KBM-7 (cell line): ENCODE results near the gene UPF1.

ENCODE experiments used
- DNase-seq: peaks from one replicate; pipeline ENCODE4 v3.0.0-alpha.2; 2015
- in situ Hi-C: fragments of 300-500 bp; cut with MboI; formaldehyde crosslinking; loops from 2 replicates; pipeline ENCODE4 v1.14.3; 2020; ENCODE audit warnings: low sequenced_read_pairs, low pct_unique_long_range_greater_than_20kb, mixed read lengths

The UPF1 gene

GRCh38 chr19:18833849-18834643 is 2.3 kb downstream of the UPF1 start:
- DNase-seq, result peak; percentile 26
- in situ Hi-C loops, result no loop called here

DNA sequence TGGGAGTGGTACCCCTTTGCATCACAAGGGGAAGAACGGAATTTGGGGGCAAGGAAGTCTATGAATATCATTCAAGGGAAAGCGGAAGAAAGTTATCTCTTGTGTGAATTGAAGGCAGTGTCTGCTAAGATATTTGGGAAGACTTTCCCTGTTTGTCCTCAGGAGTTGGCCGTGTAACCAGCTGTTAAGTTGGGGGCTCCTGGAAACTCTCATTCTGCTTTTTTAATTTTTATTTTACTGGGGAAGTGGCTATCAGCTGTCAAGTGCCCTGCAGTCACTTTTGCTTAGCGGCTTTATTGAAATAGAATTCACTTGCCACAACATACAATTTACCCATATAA is 2.9 kb downstream of the UPF1 start:
- in situ Hi-C loops, result no loop called here
- no peak for DNase-seq

GRCh38 chr19:18839465-18840287 is 7.9 kb downstream of the UPF1 start:
- no peak for DNase-seq
- in situ Hi-C loops, result no loop called here

GRCh38 chr19:18840288-18841267 is 8.8 kb downstream of the UPF1 start:
- in situ Hi-C loops, result no loop called here
- no peak for DNase-seq

DNA sequence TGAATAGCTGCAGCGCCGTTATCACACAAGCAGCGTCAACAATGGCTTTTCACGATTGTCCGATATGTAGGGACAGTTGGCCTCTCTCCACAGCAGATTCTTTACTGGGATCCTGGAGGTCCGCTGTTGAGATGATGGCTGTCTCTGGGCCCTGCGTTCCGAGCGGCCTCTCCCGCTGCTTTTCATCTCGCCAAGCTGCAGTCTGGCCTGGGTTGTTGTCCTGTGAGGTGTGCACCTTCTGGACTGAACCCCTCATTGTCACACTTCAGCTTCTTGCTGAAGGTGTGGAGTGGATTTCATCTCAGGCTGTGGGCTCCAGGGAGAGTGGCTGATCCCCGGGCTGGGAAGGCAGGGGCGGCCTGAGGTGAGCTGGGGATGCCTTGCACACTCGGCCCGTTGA is 9.6 kb downstream of the UPF1 start:
- no peak for DNase-seq
- in situ Hi-C loops, result no loop called here

DNA sequence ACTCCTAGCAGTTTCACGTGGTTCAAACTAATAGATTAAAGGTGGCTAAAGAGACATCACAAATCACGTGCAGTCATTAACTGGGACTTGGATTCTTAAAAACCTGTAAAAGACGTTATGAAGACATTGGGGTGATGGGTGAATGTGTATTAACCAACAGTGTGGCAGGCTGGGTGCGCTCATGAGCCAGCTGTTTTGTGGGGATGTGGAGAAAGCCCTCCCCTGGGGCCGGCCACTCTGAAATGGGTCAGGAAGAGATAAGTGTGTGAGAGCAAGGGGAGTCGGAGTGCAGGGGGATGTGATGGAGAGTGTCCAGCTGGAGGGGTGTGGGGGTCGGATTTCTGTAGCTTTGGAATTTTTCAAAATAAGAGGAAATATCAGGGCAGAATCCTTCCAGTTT is 10.4 kb downstream of the UPF1 start:
- no peak for DNase-seq
- in situ Hi-C loops, result no loop called here

DNA sequence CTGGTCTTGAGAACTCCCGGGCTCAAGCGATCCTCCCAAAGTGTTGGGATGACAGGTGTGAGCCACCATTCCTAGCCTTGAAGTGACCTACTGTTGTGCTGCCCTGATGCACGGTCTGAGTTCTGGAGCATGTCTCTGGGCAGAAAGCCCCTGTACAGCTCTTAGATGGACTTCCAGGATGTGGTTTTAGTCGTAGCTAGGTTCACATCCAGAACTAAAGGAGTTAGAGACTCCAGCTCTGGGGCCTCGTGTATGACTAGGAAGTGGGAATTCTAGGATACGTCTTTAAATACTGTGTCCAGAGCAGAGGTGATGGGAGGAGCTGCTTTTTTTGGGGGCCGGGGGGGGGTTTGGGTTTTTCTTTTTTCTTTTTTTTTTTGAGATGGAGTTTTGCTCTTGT is 12.2 kb downstream of the UPF1 start:
- in situ Hi-C loops, result no loop called here
- no peak for DNase-seq

- no peak for DNase-seq
- in situ Hi-C loops, result no loop called here
These were observed 13.1 kb downstream of the UPF1 start for GRCh38 chr19:18844806-18845329.

DNA sequence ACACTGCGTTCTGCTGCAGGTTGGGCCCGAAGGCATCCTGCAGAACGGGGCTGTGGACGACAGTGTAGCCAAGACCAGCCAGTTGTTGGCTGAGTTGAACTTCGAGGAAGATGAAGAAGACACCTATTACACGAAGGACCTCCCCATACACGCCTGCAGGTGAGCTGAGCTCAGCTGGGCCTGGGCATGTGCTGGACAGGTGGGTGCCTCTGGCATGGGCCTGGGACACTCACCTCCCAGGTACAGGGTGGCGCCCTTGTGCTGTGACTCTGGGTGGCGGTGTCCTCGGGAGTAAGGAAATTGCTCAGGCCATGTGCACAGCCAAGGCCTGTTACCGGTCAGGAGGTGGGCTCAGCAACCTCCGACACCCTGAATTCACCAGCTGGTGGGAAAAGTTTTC is 14.2 kb downstream of the UPF1 start:
- DNase-seq, result no peak
- in situ Hi-C loops, result no loop called here

- peak; percentile 68 for DNase-seq
- in situ Hi-C loops, result no loop called here
These were observed 15.2 kb downstream of the UPF1 start for GRCh38 chr19:18846862-18847548.

- in situ Hi-C loops, result no loop called here
- DNase-seq, result no peak
These were observed 16.0 kb downstream of the UPF1 start for GRCh38 chr19:18847549-18848463.

DNA sequence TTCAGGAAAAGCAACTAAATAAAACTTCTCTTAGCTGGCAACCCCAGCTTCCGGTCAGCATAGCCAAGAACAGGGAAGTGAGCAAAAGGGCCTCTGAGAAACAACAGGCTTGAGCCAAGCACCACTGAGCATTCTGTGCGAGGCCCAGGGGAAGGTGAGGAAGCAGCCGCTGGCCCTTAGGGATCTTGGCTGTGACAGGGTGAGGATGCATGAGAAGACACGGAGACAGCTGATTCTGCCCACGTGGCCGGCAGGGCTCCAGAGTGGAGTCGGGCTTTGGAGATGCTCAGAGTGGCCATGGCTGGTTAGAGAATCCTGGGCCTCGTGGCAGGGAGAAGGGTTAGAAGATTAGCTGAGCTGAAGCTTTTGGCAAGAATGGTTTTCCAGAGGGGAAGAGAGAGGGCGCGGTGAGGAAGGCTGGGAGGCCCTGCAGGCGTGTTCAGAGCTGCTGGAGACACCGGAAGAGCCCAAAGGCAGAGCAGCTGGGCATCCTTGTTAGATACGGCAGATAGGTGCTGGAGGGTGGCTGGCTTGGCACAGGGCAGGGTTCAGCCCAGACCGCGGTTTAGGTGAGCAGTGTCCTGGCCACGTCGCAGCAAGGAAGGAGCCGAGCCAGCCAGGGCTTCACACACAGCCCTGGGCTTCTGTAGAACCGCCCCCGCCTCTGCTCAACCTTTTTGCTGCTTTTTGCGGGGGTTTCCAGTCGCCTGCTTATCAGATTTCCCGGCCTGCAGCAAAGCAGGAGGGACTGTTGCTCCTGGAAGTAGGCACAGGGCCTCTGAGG is 17.3 kb downstream of the UPF1 start:
- in situ Hi-C loops, result no loop called here
- DNase-seq, result peak; percentile 24

DNA sequence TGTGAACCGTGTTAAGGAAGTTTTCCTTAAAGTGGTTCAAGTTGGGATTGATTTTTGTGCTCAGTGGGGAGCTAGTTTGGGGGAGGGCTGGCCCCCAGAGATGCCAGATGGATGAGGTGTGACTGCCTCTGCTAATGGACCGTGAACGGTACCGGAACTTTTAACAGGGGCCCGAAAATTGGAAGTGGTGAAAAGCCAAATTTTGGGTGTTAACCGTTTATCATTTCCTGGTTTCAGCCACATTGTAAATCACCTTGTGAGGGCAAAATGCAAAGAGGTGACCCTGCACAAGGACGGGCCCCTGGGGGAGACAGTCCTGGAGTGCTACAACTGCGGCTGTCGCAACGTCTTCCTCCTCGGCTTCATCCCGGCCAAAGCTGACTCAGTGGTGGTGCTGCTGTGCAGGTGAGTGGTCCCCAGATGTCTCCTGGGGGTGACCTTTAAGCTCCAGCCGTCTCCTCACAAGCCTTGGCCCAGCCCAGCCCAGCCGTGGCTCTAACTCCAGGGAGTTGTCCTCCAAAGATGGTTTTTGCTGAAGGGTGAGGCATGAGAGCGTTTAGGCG is 18.2 kb downstream of the UPF1 start:
- DNase-seq, result no peak
- in situ Hi-C loops, result loop anchor here (25.0 kb wide), 1 partner anchor 388 kb away; no protein-coding TSS in a partner anchor

- in situ Hi-C loops, result loop anchor here (25.0 kb wide), 1 partner anchor 388 kb away; no protein-coding TSS in a partner anchor
- DNase-seq, result no peak
These were observed 19.0 kb downstream of the UPF1 start for GRCh38 chr19:18850471-18851375.

GRCh38 chr19:18851673-18852325 is 20.0 kb downstream of the UPF1 start:
- in situ Hi-C loops, result loop anchor here (25.0 kb wide), 1 partner anchor 389 kb away; no protein-coding TSS in a partner anchor

More at GRCh38 chr19:18851673-18852325, 20.0 kb downstream of the UPF1 start:
- DNase-seq, result no peak
